K562 (cell line): ENCODE measurements around the gene CYP2C18. TPM values are rescaled to one million over a fixed set of nuclear protein-coding genes. Genes with fewer than 3 reads are reported as not detected.

Experiments
- ATAC-seq: fragments of 200-7000 bp; cut with Tn5 transposase; 3 replicates; pipeline ENCODE4 v1.9.1; 2020; ENCODE audit warnings: moderate library complexity
- BruUV-seq: library from RNA; stranded (reverse); fragments of 400-500 nt; replicated peaks from 2 replicates; lab custom pipeline; 2021; lab: Mats Ljungman, UMichigan
- CTCF ChIA-PET: fragments of 300-600 bp; formaldehyde crosslinking; extraction: SDS; loops from one replicate; lab custom pipeline; 2021; ENCODE audit warnings: low intra/inter-chr PET ratio; lab: Yijun Ruan, JAX
- POLR2A ChIA-PET: fragments of 300-600, 350-650 bp; sonication (Branson Sonifier 250); formaldehyde crosslinking; extraction: SDS; loops from one replicate; lab custom pipeline; 2021; ENCODE audit warnings: antibody characterized with exemption, inconsistent platforms; lab: Yijun Ruan, JAX
- DNase-seq, 4 experiments: peaks; one replicate each; pipeline versions ENCODE4 v3.0.0 to v3.0.0-alpha.2; 2011 to 2018; ENCODE audit warnings: low spot score in 3 of 4, mixed read lengths in 3 of 4; ENCODE audit errors: extremely low read depth in 1 of 4
- FAIRE-seq: peaks from 2 replicates; lab custom pipeline; 2011; peaks lifted over from hg19 to GRCh38; lab: Jason Lieb, UNC
- H2AFZ ChIP-seq: 2 replicates; pipeline ENCODE4 v1.6.0; 2011; ENCODE audit warnings: low read depth, low read length, control low read depth, inconsistent platforms
- H3K27ac ChIP-seq: fragments of 200-600 bp; 3 replicates; pipeline ENCODE4 v1.8.0; 2011; ENCODE audit warnings: low read depth, mild to moderate bottlenecking, control low read depth, inconsistent platforms, low read length, moderate library complexity, mixed read lengths; ENCODE audit errors: extremely low read depth
- H3K27me3 ChIP-seq, 2 experiments: fragments of 300-600 bp in 1 of 2; 2 replicates in 1 of 2; 3 replicates in 1 of 2; pipeline versions ENCODE4 v1.6.0 to v1.8.0; 2011; ENCODE audit warnings: inconsistent platforms in 2 of 2, low read length in 2 of 2, mild to moderate bottlenecking in 1 of 2, mixed read lengths in 1 of 2, moderate library complexity in 1 of 2; ENCODE audit not compliant: control insufficient read depth in 2 of 2, insufficient read depth in 2 of 2
- H3K36me3 ChIP-seq: fragments of 300-600 bp; 3 replicates; pipeline ENCODE4 v1.8.0; 2011; ENCODE audit warnings: mild to moderate bottlenecking, low read length, inconsistent platforms; ENCODE audit not compliant: control insufficient read depth, insufficient read depth
- H3K4me1 ChIP-seq, 2 experiments: fragments of 200-600 bp in 1 of 2; replicated peaks in 1 of 2; 2 replicates in 1 of 2; 3 replicates in 1 of 2; pipeline versions ENCODE4 v1.5.1 to v1.8.0; 2011; ENCODE audit warnings: inconsistent platforms in 2 of 2, low read length in 2 of 2, mild to moderate bottlenecking in 1 of 2, mixed read lengths in 1 of 2, moderate library complexity in 1 of 2; ENCODE audit not compliant: control insufficient read depth in 2 of 2, insufficient read depth in 2 of 2
- H3K4me2 ChIP-seq: 2 replicates; pipeline ENCODE4 v1.6.1; 2011; ENCODE audit warnings: low read length, control low read depth, inconsistent platforms, mixed read lengths; ENCODE audit not compliant: insufficient read depth
- H3K4me3 ChIP-seq: fragments of 200-600 bp; sonication (generic), shearing (Covaris generic); 2 replicates; pipeline ENCODE4 v1.5.1; 2016; ENCODE audit warnings: control low read depth, inconsistent platforms
- H3K79me2 ChIP-seq: fragments of 200-600 bp; 3 replicates; pipeline ENCODE4 v1.8.0; 2011; ENCODE audit warnings: low read length, inconsistent platforms; ENCODE audit not compliant: control insufficient read depth, insufficient read depth
- H3K9ac ChIP-seq, 2 experiments: 2 replicates each; pipeline versions ENCODE4 v1.6.0 to v1.6.1; 2011; ENCODE audit warnings: low read depth in 2 of 2, low read length in 2 of 2, control low read depth in 1 of 2, inconsistent platforms in 1 of 2, mild to moderate bottlenecking in 1 of 2, mixed read lengths in 1 of 2; ENCODE audit not compliant: insufficient read depth in 1 of 2
- H3K9me1 ChIP-seq: one replicate; pipeline ENCODE4 v1.6.0; 2011; ENCODE audit warnings: inconsistent platforms, mild to moderate bottlenecking, low read length, moderate library complexity; ENCODE audit not compliant: control insufficient read depth, insufficient read depth
- H3K9me3 ChIP-seq: replicated peaks from 2 replicates; pipeline ENCODE4 v1.5.1; 2011; ENCODE audit warnings: low read depth, low read length, inconsistent platforms; ENCODE audit not compliant: control insufficient read depth, insufficient read depth
- H4K20me1 ChIP-seq: replicated peaks from 2 replicates; pipeline ENCODE4 v1.6.1; 2011; ENCODE audit warnings: low read length, inconsistent platforms, mixed read lengths; ENCODE audit not compliant: control insufficient read depth, insufficient read depth
- TAF1 ChIP-seq: IDR thresholded peaks from 2 replicates; pipeline ENCODE4 v1.6.1; 2011; ENCODE audit warnings: mild to moderate bottlenecking, low read length, moderate library complexity; ENCODE audit not compliant: insufficient read depth, control insufficient read depth, severe bottlenecking; ENCODE audit errors: extremely low read depth
- ZBTB9 ChIP-seq: fragments of 450-650 bp; formaldehyde crosslinking; IDR thresholded peaks from 2 replicates; pipeline ENCODE4 v1.4.0; 2020; ENCODE audit warnings: mild to moderate bottlenecking, moderate library complexity
- WGBS: fragments of 100-300 bp; shearing (Covaris generic); methylation state at CpG from one replicate; pipeline ENCODE4 v1.1.6; 2016; ENCODE audit warnings: low coverage, mixed read lengths; ENCODE audit not compliant: insufficient coverage; ENCODE audit errors: missing lambda C conversion rate; 5-methylcytosine and 5-hydroxymethylcytosine counted together
- in situ Hi-C: fragments of 300-500 bp; cut with MboI; formaldehyde crosslinking; loops from 4 replicates; pipeline ENCODE4 v1.15.0; 2018; ENCODE audit warnings: inconsistent platforms, mixed read lengths
- intact Hi-C: fragments of 100-400 bp; cut with micrococcal nuclease; formaldehyde crosslinking; loops from 2 replicates; pipeline ENCODE4 v1.14.2; 2022
- polyA plus RNA-seq, 8 experiments: library from polyadenylated mRNA; depleted of rRNA in 4 of 8; stranded (reverse) in 5 of 8; unstranded in 3 of 8; fragments of >200 nt; fragmentation: Nextera tagmentation in 2 of 8; fragmentation: Illumina TruSeq in 1 of 8; extraction: Ambion mirVana in 2 of 8; extraction: Trizol in 1 of 8; gene quantifications; 2 replicates each; pipeline versions ENCODE4 v1.2.1 to v1.2.3, GENCODE V29; 2011 to 2014; ENCODE audit warnings: inconsistent platforms in 1 of 8, missing spikeins in 1 of 8
- total RNA-seq, 7 experiments: library from RNA; depleted of rRNA in 6 of 7; stranded (reverse); fragments of >200 nt in 6 of 7; fragmentation: Illumina TruSeq in 2 of 7; extraction: Trizol in 2 of 7; gene quantifications; 2 replicates each; pipeline versions ENCODE4 v1.2.1 to v1.2.3, GENCODE V29; 2011 to 2021; ENCODE audit warnings: low replicate concordance in 1 of 7
- TF ChIP-seq, protein P1 (sequence below), 2 experiments: fragments of 450-650 bp in 1 of 2; sonication (generic) in 1 of 2; formaldehyde crosslinking; conservative IDR thresholded peaks; 2 replicates each; pipeline versions ENCODE4 v1.4.0 to v1.8.1; 2020 to 2022; ENCODE audit warnings: mild to moderate bottlenecking in 1 of 2, missing genetic modification reagents in 1 of 2

CYP2C18 gene
- total and polyA plus RNA-seq, 9 of the 15 experiments (the other 6 are each of a cell fraction or from before 2014, with no cell fraction given) = not detected

GRCh38 chr10:94687625-94688248 lies 4.2 kb downstream of the CYP2C18 start:
- CTCF ChIA-PET = no interaction called here
- Histone ChIP-seq H3K79me2 (no peaks in the 10 kb centered on the region), H3K4me2 (no peak overlapping the region), H3K4me3 (no peak overlapping the region), H3K27ac (no peak overlapping the region), H3K27me3 (no peaks in the 10 kb centered on the region), H3K9me1 (no peaks in the 10 kb centered on the region), H4K20me1 (no peaks in the 10 kb centered on the region), H3K9me3 (no peaks in the 10 kb centered on the region), H3K9ac (no peak overlapping the region), H2AFZ (no peak overlapping the region), H3K4me1 (no peaks in the 10 kb centered on the region), H3K36me3 (no peaks in the 10 kb centered on the region)
- intact Hi-C loops (no loop called here), in situ Hi-C loops (no loop called here)
- POLR2A ChIA-PET = no interaction called here
- ATAC-seq (no peak), FAIRE-seq (no peak), DNase-seq (no peak)
- no TSS peak for BruUV-seq
- TF ChIP-seq ZBTB9 (CRISPR knock-in tag) = no peak
- TF ChIP-seq, protein P1, sequence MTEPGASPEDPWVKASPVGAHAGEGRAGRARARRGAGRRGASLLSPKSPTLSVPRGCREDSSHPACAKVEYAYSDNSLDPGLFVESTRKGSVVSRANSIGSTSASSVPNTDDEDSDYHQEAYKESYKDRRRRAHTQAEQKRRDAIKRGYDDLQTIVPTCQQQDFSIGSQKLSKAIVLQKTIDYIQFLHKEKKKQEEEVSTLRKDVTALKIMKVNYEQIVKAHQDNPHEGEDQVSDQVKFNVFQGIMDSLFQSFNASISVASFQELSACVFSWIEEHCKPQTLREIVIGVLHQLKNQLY (CRISPR knock-in tag; conservative IDR thresholded peaks at IDR 0.05) = no peak
- TF ChIP-seq TAF1 = no peak
- 0% methylated on average over 6 of the region's 11 CpGs for WGBS
